Psoas muscle (tissue), 8 donors: Measurements from ENCODE around the gene MANEAL. TPM values are rescaled to one million over a fixed set of nuclear protein-coding genes. Genes with fewer than 3 reads are reported as not detected.

Experiments used
- ATAC-seq, 4 donors: fragments of 200-7000 bp; cut with Tn5 transposase; one replicate each; pipeline ENCODE4 v1.9.1; 2020; ENCODE audit warnings: moderate library complexity in 3 of 4, mild to moderate bottlenecking in 2 of 4
- DNase-seq, 2 donors: peaks; one replicate each; pipeline ENCODE4 v3.0.0-alpha.2; 2020
- H3K27ac ChIP-seq: fragments of 200-600 bp; one replicate; pipeline ENCODE4 v1.8.0; 2022
- H3K27me3 ChIP-seq, 3 donors: fragments of 200-600 bp in 1 of 3; one replicate each; pipeline versions ENCODE4 v1.6.1 to v1.8.0; 2013 to 2022; ENCODE audit warnings: low read length in 2 of 3, mild to moderate bottlenecking in 2 of 3, moderate library complexity in 1 of 3; ENCODE audit not compliant: insufficient read depth in 3 of 3
- H3K36me3 ChIP-seq, 2 donors: fragments of 200-600 bp in 1 of 2; one replicate each; pipeline versions ENCODE4 v1.6.1 to v1.8.0; 2013 to 2022; ENCODE audit warnings: low read depth in 1 of 2, mild to moderate bottlenecking in 1 of 2, moderate library complexity in 1 of 2; ENCODE audit not compliant: insufficient read depth in 1 of 2
- H3K4me1 ChIP-seq: fragments of 200-600 bp; one replicate; pipeline ENCODE4 v1.8.0; 2022
- H3K4me3 ChIP-seq: fragments of 200-600 bp; one replicate; pipeline ENCODE4 v1.8.0; 2022; ENCODE audit warnings: mild to moderate bottlenecking
- H3K9me3 ChIP-seq: fragments of 200-600 bp; one replicate; pipeline ENCODE4 v1.8.0; 2022
- CTCF ChIP-seq: fragments of 200-600 bp; IDR thresholded peaks from one replicate; pipeline ENCODE4 v1.8.0; 2022; ENCODE audit warnings: antibody characterized with exemption
- WGBS, 3 donors: extraction: QIAGEN DNeasy Blood & Tissue Kit; methylation state at CpG; one replicate each; pipeline versions ENCODE4 v1.1.6 to v1.1.7; 2013; 5-methylcytosine and 5-hydroxymethylcytosine counted together
- intact Hi-C, 2 donors: fragments of 100-400 bp; cut with DNase I; formaldehyde crosslinking; loops; one replicate each; pipeline versions ENCODE4 v1.11.0 to v1.14.2; 2022
- polyA plus RNA-seq, 3 donors: library from polyadenylated mRNA; stranded (reverse); fragments of 200-250 nt; gene quantifications; one replicate each; pipeline ENCODE4 v1.2.3, GENCODE V29; 2013
- total RNA-seq, 4 donors: library from RNA; stranded (reverse); fragmentation: NEBNext Ultra II Directional in 2 of 4; extraction: Animal tissue kit (Norgen Biotek cat#: 25700) in 2 of 4; gene quantifications; one replicate each; pipeline versions ENCODE4 v1.2.1 to v1.2.4, GENCODE V29; 2021 to 2023
- donor health status: healthy with polysubstance abuse.
- donor health status: DM: no; HTN: no; CAD: no; lungs with moderate emphysema.
- donor health status: Bipolar disorder and iron deficiency.
- donor health status: healthy.
- donor health status: DM: yes; HTN: yes; CAD: no.
- donor health status: DM: no; HTN: no; CAD: no.
- donor health status: DM: no; HTN: no; CAD: no.
- donor health status: DM: yes; HTN: yes; CAD: no.

Gene MANEAL
- total and polyA plus RNA-seq, 7 donors = 2.1 to 4.3 (median 3.4) TPM

- Histone ChIP-seq H3K27me3 (peaks cover 0 to 63% (median 28%) of the 10 kb centered on the region in 3 donors), H3K9me3 (no peaks in the 10 kb centered on the region), H3K27ac (no peak overlapping the region), H3K36me3 (no peaks in the 10 kb centered on the region), H3K4me1 (no peaks in the 10 kb centered on the region), H3K4me3 (peak overlapping the region; percentile 25)
- ATAC-seq (peak in 1 of 4 donors; percentile 31), DNase-seq (no peak)
- intact Hi-C loops = no loop called here
- no peak for TF ChIP-seq CTCF
- 2 to 3% (median 2%) methylated on average over 27 to 105 of the region's 105 CpGs for WGBS, 3 donors
These were observed 40.8 kb upstream of the MANEAL start for GRCh38 chr1:37752583-37753471.

- DNase-seq (no peak), ATAC-seq (no peak)
- WGBS, 3 donors = 4 to 6% (median 5%) methylated on average over 43 to 52 of the region's 52 CpGs
- no peaks in the 10 kb centered on the region for H3K9me3 ChIP-seq
- peaks cover 0 to 67% (median 34%) of the 10 kb centered on the region in 3 donors for H3K27me3 ChIP-seq
- H3K4me3 ChIP-seq = no peak overlapping the region
- TF ChIP-seq CTCF = no peak
- intact Hi-C loops = no loop called here
- no peaks in the 10 kb centered on the region for H3K4me1 ChIP-seq
- H3K27ac ChIP-seq = no peak overlapping the region
- no peaks in the 10 kb centered on the region for H3K36me3 ChIP-seq
These were observed 40.0 kb upstream of the MANEAL start for GRCh38 chr1:37753473-37754321.

DNA sequence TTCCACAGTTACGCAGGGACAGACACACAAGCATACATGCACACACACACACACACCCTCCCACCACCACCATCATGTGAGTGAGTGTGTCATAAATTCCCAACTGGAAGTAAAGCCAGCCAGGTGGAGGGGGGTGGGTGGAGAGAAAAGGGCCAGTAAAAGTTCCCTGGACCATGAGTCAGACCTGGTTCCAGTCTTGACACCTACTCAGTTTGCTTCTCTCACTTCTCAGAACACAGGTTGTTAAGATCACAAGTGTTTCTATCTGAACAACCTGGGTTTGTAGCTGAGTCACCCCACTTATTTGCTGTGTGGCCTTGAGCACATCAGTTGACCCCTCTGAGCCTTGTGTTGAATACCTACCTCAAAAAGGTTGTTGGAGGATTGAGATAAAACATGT, 38.4 kb upstream of the MANEAL start:
- Histone ChIP-seq H3K4me1 (no peaks in the 10 kb centered on the region), H3K9me3 (no peaks in the 10 kb centered on the region), H3K27ac (no peak overlapping the region), H3K27me3 (peaks cover 2 to 71% (median 35%) of the 10 kb centered on the region in 3 donors), H3K36me3 (no peaks in the 10 kb centered on the region), H3K4me3 (no peak overlapping the region)
- DNase-seq (no peak), ATAC-seq (no peak)
- no peak for TF ChIP-seq CTCF
- intact Hi-C loops = no loop called here
- 31 to 81% (median 69%) methylated on average over 1 of the region's 1 CpG for WGBS, 3 donors

GRCh38 chr1:37755951-37756560, 37.6 kb upstream of the MANEAL start:
- ATAC-seq = no peak
- 50 to 60% (median 58%) methylated on average over 4 of the region's 4 CpGs for WGBS, 3 donors

More at GRCh38 chr1:37755951-37756560, 37.6 kb upstream of the MANEAL start:
- no peak overlapping the region for H3K27ac ChIP-seq
- H3K9me3 ChIP-seq = no peaks in the 10 kb centered on the region
- H3K4me1 ChIP-seq = no peaks in the 10 kb centered on the region
- H3K27me3 ChIP-seq = peaks cover 2 to 64% (median 33%) of the 10 kb centered on the region in 3 donors
- intact Hi-C loops = no loop called here
- TF ChIP-seq CTCF = no peak
- H3K36me3 ChIP-seq = no peaks in the 10 kb centered on the region
- no peak overlapping the region for H3K4me3 ChIP-seq
- DNase-seq = no peak
